Thymus (tissue), 11 donors: ENCODE measurements around the gene SPG7. TPM values are rescaled to one million over a fixed set of nuclear protein-coding genes. Genes with fewer than 3 reads are reported as not detected.

ENCODE experiments used
- DNase-seq, 9 donors: peaks; one replicate each; pipeline ENCODE4 v3.0.0-alpha.2; 2013; ENCODE audit warnings: low spot score in 9 of 9, low read depth in 6 of 9, missing footprints in 1 of 9
- H3K27ac ChIP-seq, 2 donors: one replicate each; pipeline ENCODE4 v1.5.1; 2013; ENCODE audit warnings: control low read depth in 1 of 2, low read depth in 1 of 2, low read length in 1 of 2, mild to moderate bottlenecking in 1 of 2, moderate library complexity in 1 of 2
- H3K27me3 ChIP-seq, 2 donors: one replicate each; pipeline ENCODE4 v1.5.1; 2013; ENCODE audit warnings: low read length in 1 of 2; ENCODE audit not compliant: control insufficient read depth in 2 of 2, insufficient read depth in 1 of 2
- H3K36me3 ChIP-seq, 2 donors: one replicate each; pipeline ENCODE4 v1.5.1; 2013; ENCODE audit warnings: low read length in 1 of 2, mild to moderate bottlenecking in 1 of 2, moderate library complexity in 1 of 2; ENCODE audit not compliant: control insufficient read depth in 2 of 2, insufficient read depth in 2 of 2
- H3K4me1 ChIP-seq, 2 donors: one replicate each; pipeline ENCODE4 v1.5.1; 2013; ENCODE audit warnings: low read length in 2 of 2; ENCODE audit not compliant: control insufficient read depth in 2 of 2, insufficient read depth in 2 of 2
- H3K4me3 ChIP-seq, 2 donors: one replicate each; pipeline ENCODE4 v1.5.1; 2013; ENCODE audit warnings: low read length in 2 of 2, control low read depth in 1 of 2, mild to moderate bottlenecking in 1 of 2
- H3K9me3 ChIP-seq, 2 donors: one replicate each; pipeline ENCODE4 v1.5.1; 2013; ENCODE audit warnings: low read length in 1 of 2, mild to moderate bottlenecking in 1 of 2; ENCODE audit not compliant: control insufficient read depth in 2 of 2, insufficient read depth in 1 of 2
- WGBS: extraction: QIAGEN DNeasy Blood & Tissue Kit; methylation state at CpG from one replicate; pipeline ENCODE4 v1.1.7; 2013; 5-methylcytosine and 5-hydroxymethylcytosine counted together
- polyA plus RNA-seq: library from polyadenylated mRNA; stranded (reverse); fragments of 200-250 nt; gene quantifications from one replicate; pipeline ENCODE4 v1.2.3, GENCODE V29; 2013
- total RNA-seq: library from RNA; stranded (reverse); fragments of 120-200 nt; gene quantifications from one replicate; pipeline ENCODE4 v1.2.4, GENCODE V29; 2013
- donor health status: healthy.

SPG7 gene
- total and polyA plus RNA-seq, 2 donors, result 51.9 to 164 TPM

DNA sequence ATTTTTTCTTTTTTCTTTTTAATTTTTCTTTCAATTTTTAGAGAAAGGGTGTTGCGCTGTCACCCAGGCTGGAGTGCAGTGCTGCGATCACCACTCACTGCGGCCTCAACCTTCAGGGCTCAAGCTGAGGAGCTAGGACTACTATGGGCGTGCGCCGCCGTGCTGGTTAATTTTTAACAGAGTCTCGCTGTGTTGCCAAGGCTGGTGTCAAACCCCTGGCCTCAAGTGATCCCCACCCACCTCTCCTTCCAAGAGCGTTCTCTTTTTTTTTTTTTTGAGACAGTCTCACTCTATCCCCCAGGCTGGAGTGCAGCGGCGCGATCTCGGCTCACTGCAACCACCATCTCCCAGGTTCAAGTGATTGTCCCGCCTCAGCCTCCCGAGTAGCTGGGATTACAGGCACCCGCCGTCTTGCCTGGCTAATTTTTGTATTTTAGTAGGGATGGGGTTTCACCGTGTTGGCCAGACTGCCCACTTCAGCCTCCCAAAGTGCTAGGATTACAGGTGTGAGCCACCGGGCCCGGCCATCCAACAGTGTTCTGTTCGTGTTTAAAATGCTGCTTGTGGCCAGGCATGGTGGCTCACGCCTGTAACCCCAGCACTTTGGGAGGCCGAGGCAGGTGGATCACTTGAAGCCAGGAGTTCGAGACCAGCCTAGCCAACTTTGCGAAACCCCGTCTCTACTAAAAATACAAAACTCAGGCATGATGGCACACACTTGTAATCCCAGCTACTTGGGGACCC is 37.8 kb downstream of the SPG7 start:
- Histone ChIP-seq H3K27ac (no peak overlapping the region), H3K27me3 (no peaks in the 10 kb centered on the region), H3K4me3 (no peak overlapping the region), H3K4me1 (peaks cover 5 to 16% of the 10 kb centered on the region in 2 donors), H3K9me3 (no peaks in the 10 kb centered on the region), H3K36me3 (peaks cover 63 to 70% of the 10 kb centered on the region in 2 donors)
- WGBS, result 98% methylated on average over 26 of the region's 26 CpGs
- no peak for DNase-seq

DNA sequence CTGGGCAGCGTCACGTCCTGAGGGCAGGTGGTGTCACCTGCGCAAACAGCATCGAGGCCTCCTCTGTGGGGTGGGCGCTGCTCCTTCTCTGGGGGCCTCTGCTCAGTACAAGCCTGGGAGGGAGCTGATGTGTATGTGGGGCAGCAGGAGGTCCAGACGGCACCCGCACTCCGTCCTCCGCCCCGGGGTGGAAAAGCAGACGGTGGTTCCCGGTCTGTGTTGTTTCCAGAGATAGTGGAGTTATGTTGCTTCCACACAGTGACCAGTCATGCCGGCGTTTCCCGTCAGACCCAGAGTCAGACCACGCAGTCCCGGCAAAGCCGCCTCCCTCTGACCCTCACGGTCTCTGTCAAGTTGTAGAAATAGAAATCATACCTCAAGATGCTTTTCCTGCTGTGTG is 38.6 kb downstream of the SPG7 start:
- H3K27ac ChIP-seq, result no peak overlapping the region
- peaks cover 63 to 71% of the 10 kb centered on the region in 2 donors for H3K36me3 ChIP-seq
- H3K9me3 ChIP-seq, result no peaks in the 10 kb centered on the region
- DNase-seq, result no peak
- 96% methylated on average over 19 of the region's 19 CpGs for WGBS
- no peaks in the 10 kb centered on the region for H3K27me3 ChIP-seq
- peaks cover 5 to 16% of the 10 kb centered on the region in 2 donors for H3K4me1 ChIP-seq
- no peak overlapping the region for H3K4me3 ChIP-seq

DNA sequence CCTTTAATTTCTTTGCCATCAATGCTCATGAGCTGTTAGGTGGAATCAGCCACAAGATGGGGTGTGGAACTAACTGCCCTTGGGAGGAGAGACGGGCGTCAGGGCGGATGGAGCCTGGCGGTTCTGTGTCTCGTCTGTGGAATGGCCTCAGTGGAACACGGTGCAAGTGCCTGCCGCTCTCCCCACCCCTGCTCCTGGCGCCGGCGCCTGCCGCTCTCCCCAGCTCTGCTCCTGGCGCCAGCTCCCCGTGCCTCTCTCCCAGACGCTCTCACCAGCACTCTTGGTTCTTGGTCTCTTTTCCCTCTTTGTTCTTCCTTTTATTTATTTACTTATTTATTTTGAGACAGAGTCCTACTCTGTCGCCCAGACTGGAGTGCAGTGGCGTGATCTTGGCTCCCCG is 39.1 kb downstream of the SPG7 start:
- DNase-seq, result no peak
- WGBS, result 98% methylated on average over 17 of the region's 17 CpGs

DNA sequence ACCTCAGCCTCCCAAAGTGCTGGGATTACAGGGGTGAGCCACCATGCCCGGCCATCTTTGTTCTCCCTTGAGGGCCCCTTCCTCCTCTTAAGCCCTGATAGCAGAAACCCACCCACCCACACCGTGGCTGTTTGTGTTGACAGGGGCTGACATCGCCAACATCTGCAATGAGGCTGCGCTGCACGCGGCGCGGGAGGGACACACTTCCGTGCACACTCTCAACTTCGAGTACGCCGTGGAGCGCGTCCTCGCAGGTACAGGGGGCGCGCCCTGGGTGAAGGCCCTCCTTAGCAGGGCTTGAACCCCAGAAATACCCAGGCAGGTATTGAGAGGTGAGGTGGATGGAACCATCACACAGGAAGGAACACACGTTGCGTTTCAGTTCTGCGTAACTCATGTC is 39.7 kb downstream of the SPG7 start:
- 98% methylated on average over 20 of the region's 20 CpGs for WGBS
- no peaks in the 10 kb centered on the region for H3K27me3 ChIP-seq
- no peaks in the 10 kb centered on the region for H3K9me3 ChIP-seq
- H3K4me1 ChIP-seq, result peaks cover 5 to 16% of the 10 kb centered on the region in 2 donors
- no peak overlapping the region for H3K27ac ChIP-seq
- no peak for DNase-seq
- H3K36me3 ChIP-seq, result peaks cover 74 to 78% of the 10 kb centered on the region in 2 donors
- no peak overlapping the region for H3K4me3 ChIP-seq

More for the DNA sequence above, 39.1 kb downstream of the SPG7 start:
- H3K4me1 ChIP-seq, result peaks cover 5 to 16% of the 10 kb centered on the region in 2 donors
- no peaks in the 10 kb centered on the region for H3K27me3 ChIP-seq
- H3K27ac ChIP-seq, result no peak overlapping the region
- peaks cover 68 to 76% of the 10 kb centered on the region in 2 donors for H3K36me3 ChIP-seq
- H3K4me3 ChIP-seq, result no peak overlapping the region
- H3K9me3 ChIP-seq, result no peaks in the 10 kb centered on the region

DNA sequence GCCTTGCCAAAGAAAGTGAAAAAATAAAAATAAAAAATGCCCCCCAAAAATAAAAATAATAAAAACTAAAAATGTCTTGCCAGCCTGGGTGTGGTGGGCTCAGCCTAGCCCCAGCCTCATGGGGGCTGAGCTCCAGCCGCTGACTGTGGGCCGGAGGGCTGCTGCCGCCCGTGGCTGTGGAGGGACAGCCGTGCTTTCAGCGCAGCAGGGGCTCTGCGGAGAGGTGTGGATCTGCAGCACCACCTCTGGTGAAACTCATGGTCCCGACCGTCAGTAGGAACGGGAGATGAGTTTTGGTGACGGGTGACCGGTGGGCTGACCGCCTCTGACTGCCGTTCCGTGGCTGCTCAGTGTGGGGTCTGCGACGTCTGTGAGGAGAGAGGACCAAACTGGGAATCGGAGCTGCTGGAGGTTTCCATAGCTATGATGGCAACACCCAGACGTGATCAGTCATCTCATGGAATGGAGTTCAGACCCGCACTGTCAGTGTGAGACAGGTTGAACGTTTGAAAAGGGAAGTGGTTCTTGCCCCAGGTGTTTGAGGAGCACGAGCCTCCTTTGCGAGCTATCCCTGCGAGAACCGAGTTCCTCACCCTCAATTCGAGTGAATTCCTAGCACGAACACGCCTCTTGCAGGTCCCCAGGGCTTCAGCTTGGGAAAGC is 40.3 kb downstream of the SPG7 start:
- WGBS, result 76% methylated on average over 28 of the region's 28 CpGs
- Histone ChIP-seq H3K4me3 (no peak overlapping the region), H3K9me3 (no peaks in the 10 kb centered on the region), H3K36me3 (peaks cover 78 to 79% of the 10 kb centered on the region in 2 donors), H3K4me1 (peaks cover 5 to 16% of the 10 kb centered on the region in 2 donors), H3K27ac (peak overlapping the region in 1 of 2 donors; percentile 65), H3K27me3 (no peaks in the 10 kb centered on the region)
- peak in 1 of 9 donors; percentile 38 for DNase-seq

DNA sequence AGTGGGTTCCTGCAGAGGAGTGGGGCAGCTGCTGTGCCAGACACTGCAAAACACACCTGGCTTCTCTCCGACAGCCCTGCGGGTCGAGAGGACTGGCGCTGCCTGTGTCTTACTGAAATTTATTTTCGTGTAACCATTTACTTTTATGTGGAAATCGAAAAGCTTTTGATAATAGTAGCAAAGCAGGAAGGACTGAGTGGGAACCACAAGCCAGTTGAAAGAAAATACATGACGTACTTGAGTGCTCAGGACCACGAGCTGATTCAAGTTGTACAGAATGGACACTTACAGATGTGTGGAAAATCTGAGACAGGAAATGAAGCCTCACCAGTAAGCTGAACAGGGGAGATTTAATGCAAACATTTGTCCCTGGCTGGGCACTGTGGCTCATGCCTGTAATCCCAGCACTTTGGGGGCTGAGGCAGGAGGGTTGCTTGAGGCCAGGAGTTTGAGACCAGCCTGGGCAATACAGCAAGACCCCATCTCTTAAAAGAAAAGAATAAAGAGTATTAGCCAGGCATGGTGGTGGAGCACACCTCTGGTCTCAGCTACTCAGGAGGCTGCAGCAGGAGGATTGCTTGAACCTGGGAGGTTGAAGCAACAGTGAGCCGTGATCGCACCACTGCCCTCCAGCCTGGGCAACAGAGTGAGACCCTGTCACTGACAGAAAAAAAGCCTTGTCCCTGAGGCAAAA is 41.0 kb downstream of the SPG7 start:
- DNase-seq, result peak in 1 of 9 donors; percentile 38
- Histone ChIP-seq H3K4me3 (no peak overlapping the region), H3K9me3 (no peaks in the 10 kb centered on the region), H3K36me3 (peaks cover 85 to 86% of the 10 kb centered on the region in 2 donors), H3K27ac (peak overlapping the region in 1 of 2 donors; percentile 65), H3K27me3 (no peaks in the 10 kb centered on the region), H3K4me1 (peaks cover 5 to 16% of the 10 kb centered on the region in 2 donors)
- WGBS, result 39% methylated on average over 10 of the region's 10 CpGs

DNA sequence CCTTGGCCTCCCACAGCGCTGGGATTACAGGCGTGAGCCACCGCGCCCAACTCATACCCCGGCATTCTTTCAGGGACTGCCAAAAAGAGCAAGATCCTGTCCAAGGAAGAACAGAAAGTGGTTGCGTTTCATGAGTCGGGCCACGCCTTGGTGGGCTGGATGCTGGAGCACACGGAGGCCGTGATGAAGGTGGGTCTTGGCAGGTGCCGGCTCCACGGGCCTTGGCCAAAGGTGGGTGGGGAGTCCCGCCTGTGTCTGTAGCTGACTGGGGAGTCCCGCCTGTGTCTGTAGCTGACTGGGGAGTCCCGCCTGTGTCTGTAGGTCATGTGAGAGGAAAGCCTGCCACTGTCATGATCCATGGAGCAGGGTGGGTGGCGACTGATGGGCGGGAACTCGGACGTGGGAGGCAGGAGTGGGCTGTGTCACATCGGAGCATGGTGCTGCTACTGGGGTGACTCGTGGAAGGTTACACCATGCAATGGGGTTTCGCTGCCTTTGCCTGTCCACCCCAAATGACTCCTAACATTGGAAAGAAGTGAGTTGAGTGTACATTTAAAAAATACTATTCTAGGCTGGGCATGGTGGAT is 42.3 kb downstream of the SPG7 start:
- WGBS, result 98% methylated on average over 22 of the region's 22 CpGs
- no peak overlapping the region for H3K27ac ChIP-seq
- no peaks in the 10 kb centered on the region for H3K9me3 ChIP-seq
- DNase-seq, result no peak
- H3K36me3 ChIP-seq, result peaks cover 82 to 84% of the 10 kb centered on the region in 2 donors
- peaks cover 5 to 16% of the 10 kb centered on the region in 2 donors for H3K4me1 ChIP-seq
- H3K27me3 ChIP-seq, result no peaks in the 10 kb centered on the region
- no peak overlapping the region for H3K4me3 ChIP-seq

DNA sequence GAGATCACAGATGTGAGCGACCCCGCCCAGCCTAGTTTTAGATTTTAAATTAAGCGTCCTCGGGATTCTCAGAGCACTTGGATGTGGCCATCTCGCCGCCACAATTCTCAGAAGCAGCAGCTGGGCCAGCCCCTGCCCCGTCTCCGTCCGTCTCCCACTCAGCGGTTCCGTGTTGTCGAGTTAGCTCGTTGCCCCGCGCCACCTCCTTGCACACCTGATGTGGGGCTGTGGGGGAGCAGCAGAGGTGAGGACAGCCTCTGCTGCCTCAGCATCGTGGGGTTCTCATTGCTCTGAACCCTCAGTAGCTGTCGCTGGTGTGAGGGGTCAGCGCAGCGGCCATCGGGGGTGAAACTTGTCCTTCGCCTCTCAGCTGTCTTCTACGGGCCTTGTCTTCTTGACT is 44.1 kb downstream of the SPG7 start:
- DNase-seq, result no peak
- Histone ChIP-seq H3K36me3 (peaks cover 77 to 84% of the 10 kb centered on the region in 2 donors), H3K27ac (no peak overlapping the region), H3K27me3 (no peaks in the 10 kb centered on the region), H3K4me1 (peaks cover 5 to 24% of the 10 kb centered on the region in 2 donors), H3K9me3 (peaks cover 0 to 4% of the 10 kb centered on the region in 2 donors), H3K4me3 (no peak overlapping the region)
- 98% methylated on average over 22 of the region's 22 CpGs for WGBS
